CD14-positive monocyte (primary cell): ENCODE measurements around the gene SH2B3. TPM values are rescaled to one million over a fixed set of nuclear protein-coding genes. Genes with fewer than 3 reads are reported as not detected.

Experiments used
- DNase-seq, 3 donors: peaks; one replicate each; pipeline ENCODE4 v3.0.0-alpha.2; 2011 to 2022
- H2AFZ ChIP-seq: 2 replicates; pipeline ENCODE4 v1.6.0; 2012; ENCODE audit warnings: mild to moderate bottlenecking, low read depth, low read length, inconsistent platforms; ENCODE audit not compliant: insufficient read depth, poor library complexity, severe bottlenecking
- H3K27ac ChIP-seq, 2 donors: 1 replicate in 1 of 2; 2 replicates in 1 of 2; pipeline ENCODE4 v1.5.1; 2012 to 2013; ENCODE audit warnings: low read length in 2 of 2, control low read depth in 1 of 2, inconsistent platforms in 1 of 2, low read depth in 1 of 2, mild to moderate bottlenecking in 1 of 2
- H3K27me3 ChIP-seq, 2 donors: one replicate each; pipeline versions ENCODE4 v1.6.0 to v1.6.1; 2011 to 2013; ENCODE audit warnings: low read length in 2 of 2; ENCODE audit not compliant: control insufficient read depth in 2 of 2, insufficient read depth in 2 of 2
- H3K36me3 ChIP-seq, 2 donors: replicated peaks in 1 of 2; 1 replicate in 1 of 2; 2 replicates in 1 of 2; pipeline versions ENCODE4 v1.5.1 to v1.6.1; 2012 to 2013; ENCODE audit warnings: low read length in 2 of 2, control low read depth in 1 of 2, inconsistent platforms in 1 of 2, mild to moderate bottlenecking in 1 of 2; ENCODE audit not compliant: insufficient read depth in 2 of 2, control insufficient read depth in 1 of 2
- H3K4me1 ChIP-seq, 2 donors: 1 replicate in 1 of 2; 2 replicates in 1 of 2; pipeline versions ENCODE4 v1.5.1 to v1.6.1; 2012 to 2013; ENCODE audit warnings: low read length in 2 of 2, control low read depth in 1 of 2, inconsistent platforms in 1 of 2, mild to moderate bottlenecking in 1 of 2, moderate library complexity in 1 of 2; ENCODE audit not compliant: insufficient read depth in 2 of 2, control insufficient read depth in 1 of 2
- H3K4me2 ChIP-seq: replicated peaks from 2 replicates; pipeline ENCODE3; 2012; ENCODE audit warnings: low read length, moderate library complexity, mild to moderate bottlenecking; ENCODE audit not compliant: poor library complexity, severe bottlenecking; ENCODE audit errors: extremely low read depth
- H3K4me3 ChIP-seq, 3 experiments: fragments of 200-600 bp in 1 of 3; sonication (generic) in 1 of 3; replicated peaks in 1 of 3; 1 replicate in 2 of 3; 2 replicates in 1 of 3; pipeline ENCODE4 v1.5.1; 2011 to 2013; ENCODE audit warnings: low read length in 3 of 3, mild to moderate bottlenecking in 3 of 3, control low read depth in 2 of 3, low read depth in 2 of 3, inconsistent platforms in 1 of 3, moderate library complexity in 1 of 3
- H3K79me2 ChIP-seq: 2 replicates; pipeline ENCODE4 v1.6.0; 2012; ENCODE audit warnings: mild to moderate bottlenecking, control low read depth, inconsistent platforms, low read length, moderate library complexity; ENCODE audit not compliant: insufficient read depth
- H3K9ac ChIP-seq: 2 replicates; pipeline ENCODE4 v1.6.0; 2017; ENCODE audit warnings: low read length, mild to moderate bottlenecking; ENCODE audit not compliant: insufficient read depth, poor library complexity, severe bottlenecking
- H3K9me3 ChIP-seq, 2 donors: replicated peaks in 1 of 2; 1 replicate in 1 of 2; 2 replicates in 1 of 2; pipeline versions ENCODE4 v1.5.1 to v1.6.1; 2012 to 2013; ENCODE audit warnings: low read length in 2 of 2, control low read depth in 1 of 2; ENCODE audit not compliant: control insufficient read depth in 1 of 2, insufficient read depth in 1 of 2
- H4K20me1 ChIP-seq: 2 replicates; pipeline ENCODE4 v1.6.0; 2012; ENCODE audit warnings: mild to moderate bottlenecking, low read length, control low read depth, moderate library complexity; ENCODE audit not compliant: insufficient read depth
- H3K27ac Mint-ChIP-seq, 7 donors: one replicate each; pipeline ENCODE4 v1.8.0; 2020; ENCODE audit warnings: mild to moderate bottlenecking in 7 of 7, mixed read lengths in 7 of 7, moderate library complexity in 6 of 7, inconsistent platforms in 2 of 7
- H3K27me3 Mint-ChIP-seq, 3 donors: one replicate each; pipeline ENCODE4 v1.8.0; 2021 to 2022; ENCODE audit warnings: low read depth in 3 of 3, mild to moderate bottlenecking in 3 of 3, mixed read lengths in 3 of 3, moderate library complexity in 3 of 3, inconsistent platforms in 1 of 3
- H3K36me3 Mint-ChIP-seq, 2 donors: one replicate each; pipeline ENCODE4 v1.8.0; 2020; ENCODE audit warnings: mixed read lengths in 2 of 2, inconsistent platforms in 1 of 2, mild to moderate bottlenecking in 1 of 2
- H3K4me1 Mint-ChIP-seq: one replicate; pipeline ENCODE4 v1.8.0; 2020; ENCODE audit warnings: mild to moderate bottlenecking, mixed read lengths
- H3K4me3 Mint-ChIP-seq, 2 donors: one replicate each; pipeline ENCODE4 v1.8.0; 2020; ENCODE audit warnings: mild to moderate bottlenecking in 2 of 2, mixed read lengths in 2 of 2, moderate library complexity in 1 of 2
- H3K9me3 Mint-ChIP-seq, 7 donors: one replicate each; pipeline ENCODE4 v1.8.0; 2020 to 2022; ENCODE audit warnings: mixed read lengths in 7 of 7, mild to moderate bottlenecking in 6 of 7, moderate library complexity in 6 of 7, inconsistent platforms in 2 of 7
- CTCF ChIP-seq: fragments of 200-600 bp; IDR thresholded peaks from one replicate; pipeline ENCODE4 v1.8.0; 2022; ENCODE audit warnings: antibody characterized with exemption, mild to moderate bottlenecking
- WGBS: methylation state at CpG from one replicate; pipeline ENCODE4 v1.1.5; 2013; ENCODE audit warnings: missing lambda C conversion rate; ENCODE audit not compliant: insufficient coverage; 5-methylcytosine and 5-hydroxymethylcytosine counted together
- intact Hi-C, 2 donors: fragments of 100-400 bp; cut with micrococcal nuclease; formaldehyde crosslinking; loops; one replicate each; pipeline versions ENCODE4 v1.15.0 to v1.15.1; 2023
- polyA plus RNA-seq, 3 donors: library from polyadenylated mRNA; depleted of rRNA in 1 of 3; unstranded in 2 of 3; stranded (reverse) in 1 of 3; fragments of 300-500 nt in 2 of 3; fragments of >200 nt in 1 of 3; fragmentation: Illumina TruSeq in 2 of 3; gene quantifications; 1 replicate in 2 of 3; 2 replicates in 1 of 3; pipeline ENCODE4 v1.2.3, GENCODE V29; 2012 to 2021

Gene SH2B3
- polyA plus RNA-seq, 3 donors: 15.2 to 136 (median 33.5) TPM

GRCh38 chr12:111436811-111437210, 31.1 kb downstream of the SH2B3 start:
- peaks cover 100% of the 10 kb centered on the region for H3K79me2 ChIP-seq
- WGBS: 63% methylated on average over 1 of the region's 4 CpGs

DNA sequence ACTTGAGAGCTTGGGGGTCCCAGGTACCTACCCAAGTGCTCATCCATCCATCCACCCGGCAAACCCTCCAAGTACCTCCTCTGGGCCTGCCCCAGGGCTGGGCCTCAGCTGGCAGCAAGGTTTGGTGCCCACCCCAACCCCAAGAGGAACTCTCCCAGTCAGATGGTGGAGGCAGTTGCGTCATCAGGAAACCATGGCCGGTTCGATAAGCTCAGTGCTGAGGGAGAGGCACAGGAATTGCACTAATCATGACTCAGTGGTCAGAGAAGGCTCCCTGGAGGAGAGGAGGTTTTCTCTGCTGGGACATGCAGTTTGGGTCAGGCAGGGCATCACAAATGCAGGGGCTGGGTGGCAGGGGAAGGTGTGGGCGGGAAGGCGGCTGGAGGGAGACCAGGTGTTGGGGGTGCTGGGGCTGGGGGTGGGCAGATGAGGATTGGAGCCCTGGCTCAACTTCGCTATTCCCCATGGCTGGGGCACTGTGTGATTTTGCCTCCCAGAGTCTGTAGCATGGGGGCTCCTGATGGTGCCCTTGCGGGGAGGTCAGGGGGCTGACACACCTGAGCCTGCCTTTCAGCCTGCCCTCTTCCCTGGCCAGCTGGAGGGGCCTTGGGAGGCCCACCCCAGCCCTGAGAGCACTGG, 32.2 kb downstream of the SH2B3 start:
- Histone ChIP-seq H3K79me2 (peaks cover 100% of the 10 kb centered on the region), H3K27me3 (no peaks in the 10 kb centered on the region), H3K4me1 (peaks cover 100% of the 10 kb centered on the region in 2 donors), H3K4me3 (peak overlapping the region in 2 of 3 experiments; percentile 1 to 67), H3K4me2 (peak overlapping the region; percentile 73), H3K27ac (peak overlapping the region; percentile 87 to 90), H3K36me3 (peaks cover 15 to 32% of the 10 kb centered on the region in 2 donors), H3K9me3 (no peaks in the 10 kb centered on the region), H2AFZ (no peak overlapping the region), H4K20me1 (peaks cover 100% of the 10 kb centered on the region), H3K9ac (peak overlapping the region; percentile 64)
- intact Hi-C loops: no loop called here
- peak; percentile 79 to 94 (median 90) for DNase-seq
- H3K4me3 Mint-ChIP-seq: peak overlapping the region; percentile 67 to 83
- no peak for TF ChIP-seq CTCF
- H3K27me3 Mint-ChIP-seq: peaks cover 0 to 5% (median 0%) of the 10 kb centered on the region in 3 donors
- WGBS: 3% methylated on average over 8 of the region's 8 CpGs
- no peaks in the 10 kb centered on the region for H3K9me3 Mint-ChIP-seq
- H3K27ac Mint-ChIP-seq: peak overlapping the region; percentile 93 to 97 (median 96)
- H3K4me1 Mint-ChIP-seq: peaks cover 100% of the 10 kb centered on the region
- peaks cover 54 to 78% of the 10 kb centered on the region in 2 donors for H3K36me3 Mint-ChIP-seq

More at GRCh38 chr12:111436811-111437210, 31.1 kb downstream of the SH2B3 start:
- intact Hi-C loops: no loop called here
- Histone ChIP-seq H4K20me1 (peaks cover 100% of the 10 kb centered on the region), H3K27ac (peak overlapping the region; percentile 87 to 90), H3K27me3 (no peaks in the 10 kb centered on the region), H3K36me3 (peaks cover 4 to 21% of the 10 kb centered on the region in 2 donors), H3K4me1 (peaks cover 100% of the 10 kb centered on the region in 2 donors), H3K4me2 (peak overlapping the region; percentile 73), H3K9me3 (no peaks in the 10 kb centered on the region), H3K4me3 (no peak overlapping the region), H2AFZ (no peak overlapping the region), H3K9ac (peak overlapping the region; percentile 64)
- Mint-ChIP-seq H3K4me1 (peaks cover 100% of the 10 kb centered on the region), H3K36me3 (peaks cover 49 to 76% of the 10 kb centered on the region in 2 donors), H3K9me3 (no peaks in the 10 kb centered on the region), H3K27ac (peak overlapping the region; percentile 93 to 97 (median 96)), H3K4me3 (peak overlapping the region in 1 of 2 donors; percentile 35), H3K27me3 (peaks cover 0 to 5% (median 0%) of the 10 kb centered on the region in 3 donors)
- TF ChIP-seq CTCF: no peak
- no peak for DNase-seq
